ENCODE results near the gene CRTAC1.

- TF ChIP-seq CTCF (IDR thresholded peaks at IDR 0.05) = no peak
- TF ChIP-seq POLR2AphosphoS5 (IDR thresholded peaks at IDR 0.05) = no peak
- no peak for TF ChIP-seq POLR2A (IDR thresholded peaks at IDR 0.05)
Observed at GRCh38 chr10:97907211-97907610, 123.2 kb downstream of the CRTAC1 start.
